GM19240 (cell line): ENCODE results near the gene SORL1.
"Not testable (repeated sequence)": the region's sequence is repeated elsewhere in the genome, so short reads cannot be mapped to it uniquely, and the experiment has no call there.

Experiments
- DNase-seq: peaks from one replicate; pipeline ENCODE4 v3.0.0; 2011; ENCODE audit warnings: low spot score; ENCODE audit not compliant: insufficient read length

The SORL1 gene

DNA sequence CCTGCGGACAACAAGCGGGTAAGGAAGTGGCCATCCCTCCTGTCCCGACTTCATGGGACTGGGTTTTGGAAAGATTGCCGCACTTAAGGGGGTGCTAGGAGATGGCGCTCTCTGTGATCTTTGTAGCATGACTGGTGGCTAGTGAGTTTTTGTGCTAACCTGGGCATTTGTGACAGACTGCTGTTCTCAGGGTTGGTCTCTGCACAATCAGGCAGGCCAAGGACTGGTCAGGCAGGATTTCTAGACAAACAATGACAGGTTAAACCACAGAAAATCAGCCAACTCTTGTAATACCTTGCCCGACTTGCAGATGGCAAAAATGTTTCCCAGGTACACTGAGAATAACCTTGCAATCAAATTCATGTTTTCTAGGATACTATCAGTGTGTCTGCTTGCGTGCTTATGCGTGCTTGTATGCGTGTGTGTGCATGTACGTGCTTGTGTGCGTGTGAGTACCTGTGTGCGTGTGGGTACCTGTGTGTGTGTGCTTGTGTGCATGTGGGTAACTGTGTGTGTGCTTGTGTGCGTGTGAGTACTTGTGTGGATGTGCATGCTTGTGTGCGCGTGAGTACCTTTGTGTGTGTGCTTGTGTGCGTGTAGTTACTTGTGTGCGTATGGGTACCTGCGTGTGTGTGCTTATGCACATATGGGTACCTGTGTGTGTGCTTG is 26.2 kb downstream of the SORL1 start:
- DNase-seq = no peak

DNA sequence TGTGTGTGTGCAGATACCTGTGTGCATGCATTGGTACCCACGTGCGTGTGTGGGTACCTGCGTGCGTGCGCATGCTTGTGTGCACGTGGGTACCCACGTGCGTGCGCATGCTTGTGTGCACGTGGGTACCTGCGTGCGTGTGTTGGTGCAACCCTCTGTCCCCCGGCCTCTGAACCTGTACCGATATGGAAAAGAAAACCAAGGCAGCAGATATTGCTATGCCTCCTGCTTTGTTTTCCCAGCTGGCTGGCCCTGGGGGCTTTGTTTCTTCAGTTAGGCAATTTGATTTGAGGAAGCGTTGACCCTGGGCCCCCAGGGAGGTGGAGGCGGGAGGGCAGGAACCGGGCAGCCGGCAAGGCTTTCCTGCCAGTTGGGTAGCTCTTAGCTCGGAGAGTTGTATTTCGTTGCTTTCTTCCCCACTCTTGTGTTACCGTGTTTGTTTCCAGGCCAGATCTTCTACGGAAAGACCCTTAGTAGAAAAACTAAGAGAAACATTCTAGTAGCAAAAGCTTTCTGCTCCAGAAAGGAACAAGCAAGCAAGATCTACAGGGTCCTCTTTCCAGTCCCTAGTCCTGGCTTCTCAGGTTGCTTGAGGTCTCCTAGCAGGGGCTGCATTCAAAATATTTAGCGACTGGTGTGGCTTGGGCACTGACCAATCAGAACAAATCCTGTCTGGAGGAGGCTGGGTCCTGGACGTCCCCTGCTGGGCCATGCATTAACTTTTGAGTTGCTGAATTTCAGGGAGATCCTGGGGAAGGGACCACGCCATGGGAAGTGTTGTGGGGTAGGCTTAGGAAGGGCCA is 27.0 kb downstream of the SORL1 start:
- DNase-seq = no peak

DNA sequence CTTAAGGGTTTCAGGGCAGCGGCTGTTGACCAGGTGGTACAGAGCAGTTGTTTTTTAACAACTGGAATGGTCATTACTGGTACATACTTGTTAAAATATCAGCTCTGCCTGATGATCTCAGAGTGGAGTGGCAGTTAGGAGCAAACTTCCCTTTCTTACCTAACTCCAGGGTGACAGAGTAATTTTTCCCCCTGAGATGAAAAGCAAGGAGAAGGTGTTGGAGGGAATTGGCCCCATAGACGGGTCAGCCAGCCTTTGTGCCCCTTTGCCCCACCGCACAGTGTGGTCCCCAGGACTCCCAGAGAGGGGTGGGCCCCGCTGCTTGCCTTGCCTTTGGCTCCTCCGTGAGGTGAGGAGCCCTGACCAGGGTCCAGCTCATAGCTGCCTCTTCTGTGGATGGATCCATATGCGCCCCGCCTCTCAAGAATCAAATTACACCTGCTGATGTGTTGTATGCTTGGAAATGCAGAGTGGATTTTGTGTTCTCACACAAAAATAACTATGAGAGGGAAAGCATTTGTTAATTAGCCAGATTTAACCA is 27.7 kb downstream of the SORL1 start:
- DNase-seq = no peak

DNA sequence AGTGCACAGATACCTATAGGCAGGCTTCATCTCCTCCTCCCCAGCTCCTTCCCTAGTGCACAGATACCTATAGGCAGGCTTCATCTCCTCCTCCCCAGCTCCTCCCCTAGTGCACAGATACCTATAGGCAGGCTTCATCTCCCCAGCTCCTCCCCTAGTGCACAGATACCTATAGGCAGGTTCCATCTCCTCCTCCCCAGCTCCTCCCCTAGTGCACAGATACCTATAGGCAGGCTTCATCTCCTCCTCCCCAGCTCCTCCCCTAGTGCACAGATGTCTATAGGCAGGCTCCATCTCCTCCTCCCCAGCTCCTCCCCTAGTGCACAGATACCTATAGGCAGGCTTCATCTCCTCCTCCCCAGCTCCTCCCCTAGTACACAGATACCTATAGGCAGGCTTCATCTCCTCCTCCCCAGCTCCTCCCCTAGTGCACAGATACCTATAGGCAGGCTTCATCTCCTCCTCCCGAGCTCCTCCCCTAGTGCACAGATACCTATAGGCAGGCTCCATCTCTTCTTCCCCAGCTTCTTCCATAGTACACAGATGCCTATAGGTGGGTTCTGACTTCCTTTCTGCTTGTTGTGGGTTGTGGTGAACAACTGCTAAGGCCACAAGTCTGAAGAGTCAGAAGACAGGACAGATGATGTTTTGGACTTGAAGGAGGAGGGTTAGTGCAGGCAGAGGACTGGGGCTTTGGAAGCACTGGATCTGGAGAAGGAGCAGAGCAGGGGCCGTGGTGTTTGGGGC is 29.5 kb downstream of the SORL1 start:
- peak; percentile 42 for DNase-seq

DNA sequence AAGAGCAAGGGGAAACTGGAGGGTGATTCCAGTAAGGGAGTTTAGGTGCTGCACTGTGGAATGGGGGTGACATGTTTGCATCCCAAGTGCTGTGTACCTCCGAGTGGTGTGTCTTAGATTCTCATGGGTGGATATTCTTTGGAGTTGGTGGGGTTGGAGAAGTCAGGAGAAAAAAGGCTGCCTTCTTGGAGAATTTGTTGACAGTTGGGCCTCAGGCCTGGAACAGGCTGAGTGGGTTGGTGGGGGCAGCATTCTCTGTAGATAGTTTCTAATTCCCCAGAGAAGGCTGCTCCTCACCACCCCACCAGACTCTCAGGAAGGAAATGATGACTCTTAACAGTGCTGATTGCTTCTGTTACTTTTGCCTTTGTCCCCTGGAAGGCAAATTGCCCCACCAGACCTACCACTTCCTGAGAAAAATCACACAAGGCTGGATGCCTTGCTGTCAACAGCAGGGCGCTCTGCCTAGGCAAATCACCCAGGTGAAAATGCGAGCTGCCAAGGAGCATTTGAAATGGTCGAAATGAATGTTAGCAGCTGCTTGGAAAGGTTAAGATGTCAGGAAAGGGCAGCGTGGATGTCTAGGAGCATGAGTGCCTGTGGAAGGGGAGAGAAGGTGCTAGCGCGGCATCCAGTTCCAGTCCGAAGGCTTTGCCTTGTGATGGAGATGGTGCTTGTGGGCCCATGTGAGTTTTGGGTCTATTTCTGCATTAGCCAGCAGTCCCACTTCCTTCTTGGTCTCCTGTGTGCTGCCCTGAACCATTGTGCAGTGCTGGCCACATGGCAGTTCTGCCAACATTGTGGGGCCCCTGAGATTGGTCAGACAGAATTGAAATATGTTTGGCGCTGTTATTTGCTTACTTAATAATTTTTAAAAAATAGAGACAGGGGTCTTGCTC is 30.4 kb downstream of the SORL1 start:
- DNase-seq = peak; percentile 67

DNA sequence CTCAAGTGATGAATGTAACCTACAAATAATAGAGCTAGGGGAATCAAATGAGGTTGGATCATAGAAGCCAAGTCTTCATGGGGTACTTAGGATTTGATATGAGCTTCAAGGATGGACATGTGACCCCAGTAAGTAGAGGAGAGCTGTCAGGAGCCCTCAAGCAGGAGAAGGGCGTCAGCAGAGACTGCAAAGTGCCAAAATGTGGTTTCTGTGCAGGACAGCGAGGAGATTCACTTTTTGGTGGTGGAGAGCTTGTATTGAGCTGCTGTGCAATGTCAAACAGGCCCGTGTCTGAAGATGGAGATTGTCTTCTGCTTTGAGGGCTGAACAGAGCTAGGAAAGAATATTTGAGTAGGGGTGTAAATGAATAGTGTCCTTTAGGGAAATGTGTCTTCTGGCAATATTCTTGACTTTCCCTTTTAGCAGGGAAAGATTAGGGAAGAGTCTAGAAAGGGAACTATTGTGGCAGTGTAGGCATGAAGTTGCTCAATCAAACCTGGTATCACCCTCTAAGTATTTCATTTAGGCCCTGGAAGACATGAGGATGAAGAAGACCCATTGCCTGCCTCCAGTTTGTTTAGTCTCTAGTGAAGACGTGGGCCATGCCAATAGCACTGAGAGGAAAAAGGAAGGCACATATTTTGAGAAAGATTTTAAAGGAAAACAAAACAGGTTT is 31.8 kb downstream of the SORL1 start:
- no peak for DNase-seq

DNA sequence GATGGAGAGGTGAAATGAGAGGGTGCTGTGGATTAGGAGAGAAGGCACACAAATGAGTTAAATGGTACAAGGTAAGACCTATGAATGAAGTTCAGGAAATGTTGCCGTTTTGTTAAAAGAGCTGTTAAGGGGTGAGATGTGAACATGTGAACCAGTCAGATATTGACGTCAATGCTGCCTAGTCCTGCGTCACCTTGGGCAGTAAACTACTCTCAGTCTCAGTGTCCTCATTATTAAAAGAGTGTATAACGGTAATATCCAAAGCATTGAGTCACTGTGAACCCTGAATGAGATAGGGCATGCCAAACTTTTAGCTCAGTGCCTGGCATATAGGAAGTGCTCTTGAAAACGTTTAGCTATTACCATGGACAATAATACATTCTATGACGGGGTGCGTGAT is 33.1 kb downstream of the SORL1 start:
- DNase-seq = no peak

DNA sequence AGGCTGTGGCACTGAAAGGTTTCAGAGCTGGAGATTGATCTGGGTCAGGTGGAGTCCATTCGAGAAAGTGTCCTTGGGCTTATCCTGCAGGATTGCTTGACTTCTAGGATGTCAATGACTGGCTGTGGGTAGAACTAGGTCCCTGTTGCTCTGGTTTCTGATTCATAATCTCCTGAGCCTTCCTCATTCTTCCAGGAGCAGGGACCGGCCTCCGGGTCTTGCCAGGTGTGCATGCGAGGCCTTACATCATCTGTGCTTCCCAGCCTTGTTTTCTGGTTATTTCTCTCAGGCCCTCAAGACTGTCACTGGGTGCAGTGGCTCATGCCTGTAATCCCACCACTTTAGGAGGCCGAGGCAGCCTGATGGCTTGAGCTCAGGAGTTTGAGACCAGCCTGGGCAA is 33.9 kb downstream of the SORL1 start:
- no peak for DNase-seq

DNA sequence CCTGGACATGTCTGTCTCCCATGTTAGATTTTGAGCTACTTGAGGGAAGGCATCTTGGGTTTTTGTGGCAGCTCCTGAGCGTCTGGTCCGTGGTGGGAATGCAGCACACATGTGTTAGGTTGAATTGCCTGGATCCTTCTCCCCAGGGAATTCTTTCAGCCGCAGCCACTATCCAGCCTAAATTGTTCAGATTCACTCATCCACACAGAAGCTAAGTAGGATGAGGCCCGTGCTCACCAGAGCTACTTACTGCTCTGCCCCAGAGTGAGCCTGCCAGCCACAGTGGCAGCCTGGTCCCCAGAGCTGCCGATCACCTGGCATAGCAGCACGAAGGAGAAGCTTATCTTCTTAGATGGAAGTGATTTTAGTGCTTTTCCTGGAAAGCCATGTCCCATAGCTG is 35.1 kb downstream of the SORL1 start:
- no peak for DNase-seq

GRCh38 chr11:121488170-121488569 is 36.1 kb downstream of the SORL1 start:
- DNase-seq = no peak

- DNase-seq = no peak
Measured at GRCh38 chr11:121488641-121489040, 36.5 kb downstream of the SORL1 start.

- no peak for DNase-seq
Measured at GRCh38 chr11:121489823-121490222, 37.7 kb downstream of the SORL1 start.

DNA sequence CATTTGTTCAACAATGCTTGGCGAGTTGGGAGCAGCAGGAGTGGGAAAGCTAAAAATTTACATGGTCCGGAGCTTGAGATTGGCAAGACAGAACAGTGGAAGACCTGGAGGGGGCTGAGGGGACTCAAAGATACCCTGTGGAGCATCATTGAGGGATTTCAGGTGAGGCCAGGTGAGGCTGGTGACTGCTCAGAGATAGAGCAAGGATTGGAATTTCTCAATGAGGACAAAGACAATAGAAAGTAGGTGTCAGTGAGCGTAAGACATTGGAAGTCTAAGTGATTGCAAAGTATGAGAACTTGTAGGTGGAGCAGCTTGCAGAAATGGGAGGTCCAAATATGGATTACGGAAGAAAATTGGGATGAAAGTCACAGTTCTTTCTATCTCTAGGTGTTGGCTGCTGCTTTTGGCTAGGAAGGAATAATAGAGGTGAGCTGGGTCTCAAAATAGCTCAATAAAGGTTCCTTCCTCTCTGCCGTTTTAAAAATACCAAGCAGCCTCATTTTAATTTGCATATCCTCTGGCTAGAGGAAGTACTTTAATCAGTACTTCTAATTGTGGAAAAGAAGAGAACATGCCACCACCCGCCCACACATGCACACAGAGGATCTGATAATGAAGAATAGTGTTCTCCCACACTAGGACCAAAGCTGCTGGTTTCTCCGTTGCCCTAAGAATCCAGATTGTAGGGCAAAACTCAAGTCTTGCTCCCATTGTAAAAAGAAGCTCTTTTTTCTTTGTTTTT is 42.4 kb downstream of the SORL1 start:
- DNase-seq = no peak

DNA sequence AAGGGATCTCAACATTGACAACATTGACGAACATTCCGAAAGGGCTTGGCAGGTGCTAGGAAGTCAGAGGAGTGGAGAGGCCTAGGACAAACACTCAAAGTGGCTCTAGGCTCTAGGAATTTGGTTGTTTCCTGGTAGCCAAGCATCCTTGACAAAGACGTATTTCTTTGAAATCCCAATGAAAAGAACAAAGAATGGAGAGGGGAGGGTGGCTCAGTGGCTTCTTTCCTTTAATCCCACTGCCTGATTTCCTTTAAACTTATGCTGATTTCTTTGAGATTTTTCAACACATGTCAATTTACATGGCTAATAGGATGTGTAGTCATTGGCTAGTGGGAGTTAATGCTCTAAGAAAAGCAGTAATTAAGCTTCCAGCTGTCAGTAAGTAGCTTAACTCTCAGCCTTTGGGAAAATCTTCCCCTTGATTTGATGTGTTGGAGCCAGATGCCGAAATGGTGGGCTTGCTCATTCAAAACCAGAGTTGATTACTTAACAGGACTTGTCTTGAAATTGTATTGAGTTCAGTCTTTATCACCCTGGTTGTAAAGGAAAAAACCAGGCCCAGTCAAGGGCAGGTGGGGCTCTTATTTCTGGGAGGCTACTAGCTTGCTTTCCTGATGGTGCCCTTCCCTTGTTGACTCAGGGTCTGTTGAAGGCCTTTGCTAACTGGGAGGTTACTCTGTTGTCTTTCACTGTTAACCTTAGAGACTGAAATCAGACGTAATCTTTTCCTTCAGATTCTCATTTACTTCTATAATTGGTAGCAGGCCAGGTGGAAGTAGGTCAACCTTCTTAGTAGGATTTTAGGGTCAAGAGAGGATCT is 45.3 kb downstream of the SORL1 start:
- DNase-seq = no peak

DNA sequence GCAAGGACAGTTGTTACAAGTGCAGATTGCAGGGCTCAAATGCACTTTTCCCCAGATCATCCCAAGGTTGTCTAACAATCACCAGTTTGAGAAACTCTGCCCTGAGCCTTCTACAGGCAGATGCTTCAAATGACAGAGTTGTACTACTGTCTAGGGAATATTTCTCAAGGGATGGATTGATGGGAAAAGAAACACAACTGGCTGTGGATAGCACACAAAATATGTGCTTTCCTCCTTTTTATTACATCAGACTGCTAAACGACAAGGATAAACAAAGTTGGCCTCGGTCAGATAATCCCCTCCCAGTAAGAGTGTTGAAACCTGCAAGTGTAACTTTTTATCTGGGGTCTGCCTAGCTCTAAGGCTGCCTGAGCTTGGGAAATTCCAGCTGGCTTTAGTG is 47.3 kb downstream of the SORL1 start:
- no peak for DNase-seq

DNA sequence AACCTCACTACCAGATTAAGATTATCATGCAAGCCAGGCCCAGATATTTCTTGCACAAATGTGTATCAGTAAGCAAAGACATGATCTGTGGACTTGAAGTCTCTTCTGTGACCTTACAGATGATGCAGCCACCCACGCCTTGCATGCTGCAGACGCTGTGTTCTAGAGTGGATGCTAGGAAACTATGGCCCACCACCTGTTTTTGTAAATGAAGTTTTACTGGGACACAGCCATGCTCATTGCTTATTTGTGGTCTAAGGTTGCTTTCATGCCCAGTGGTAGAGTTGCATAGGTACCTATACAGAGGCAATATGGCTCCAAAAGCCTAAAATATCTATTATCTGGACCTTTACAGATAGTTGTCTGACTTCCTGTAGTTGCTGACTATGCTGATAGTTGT is 48.2 kb downstream of the SORL1 start:
- no peak for DNase-seq

DNA sequence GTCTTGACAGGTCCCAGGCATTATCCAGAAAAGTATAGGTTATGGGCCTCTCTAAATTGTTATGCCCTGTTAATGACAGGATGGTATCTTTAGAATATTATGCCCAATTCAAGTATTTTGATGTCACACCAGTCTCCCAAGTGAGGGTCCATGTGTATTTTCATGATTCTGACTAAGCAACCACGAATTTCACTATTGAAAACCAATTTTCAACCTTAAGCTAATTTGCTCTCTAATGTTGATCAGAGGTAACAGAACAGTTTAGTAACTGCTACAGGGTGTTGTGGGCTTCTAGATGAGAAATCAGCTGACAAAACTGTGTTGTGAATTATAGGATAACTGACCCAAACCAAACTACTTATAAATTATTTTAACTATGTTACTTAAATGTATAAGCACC is 48.6 kb downstream of the SORL1 start:
- DNase-seq = no peak

DNA sequence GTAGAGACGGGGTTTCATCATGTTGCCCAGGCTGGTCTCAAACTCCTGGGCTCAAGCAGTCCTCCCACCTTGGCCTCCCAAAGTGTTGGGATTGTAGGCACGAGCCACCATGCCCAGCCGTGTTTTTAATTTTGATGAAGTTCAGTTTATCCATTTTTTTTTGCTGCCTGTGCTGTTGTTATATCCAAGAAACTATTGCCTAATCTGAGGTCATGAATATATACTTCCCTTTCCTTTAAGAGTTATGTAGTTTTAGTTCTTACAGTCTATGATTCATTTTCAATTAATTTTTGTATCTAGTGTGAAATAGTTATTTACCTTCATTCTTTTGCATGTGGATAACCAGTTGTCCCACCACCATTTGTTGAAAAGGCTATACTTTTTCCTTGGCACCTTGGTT is 50.9 kb downstream of the SORL1 start:
- no peak for DNase-seq

- DNase-seq = not testable (repeated sequence)
Measured at GRCh38 chr11:121506237-121506636, 54.1 kb downstream of the SORL1 start.
